Measurements from ENCODE around the gene PRG3. TPM values are rescaled to one million over a fixed set of nuclear protein-coding genes. Genes with fewer than 3 reads are reported as not detected.

PRG3 gene
- total RNA-seq, 1 donor from 2014 or later, result not detected

- intact Hi-C loops (cut with DNase I), result no loop called here
- no peak for DNase-seq (ENCODE audit: missing footprints)
- peak; percentile 16 for ATAC-seq
Observed at GRCh38 chr11:57394203-57394965, 13.4 kb upstream of the PRG3 start.

- no peak for ATAC-seq
- intact Hi-C loops (cut with DNase I), result no loop called here
- DNase-seq (ENCODE audit: missing footprints), result no peak
Observed at GRCh38 chr11:57392763-57393105, 11.8 kb upstream of the PRG3 start.

GRCh38 chr11:57392066-57392762 is 11.3 kb upstream of the PRG3 start:
- ATAC-seq, result no peak
- intact Hi-C loops (cut with DNase I), result no loop called here

GRCh38 chr11:57391539-57391938 is 10.6 kb upstream of the PRG3 start:
- intact Hi-C loops (cut with DNase I), result no loop called here

More at GRCh38 chr11:57392066-57392762, 11.3 kb upstream of the PRG3 start:
- DNase-seq (ENCODE audit: missing footprints), result no peak

GRCh38 chr11:57391111-57391510 is 10.2 kb upstream of the PRG3 start:
- intact Hi-C loops (cut with DNase I), result no loop called here
- DNase-seq (ENCODE audit: missing footprints), result no peak
- ATAC-seq, result no peak

More at GRCh38 chr11:57391539-57391938, 10.6 kb upstream of the PRG3 start:
- no peak for DNase-seq (ENCODE audit: missing footprints)
- no peak for ATAC-seq

GRCh38 chr11:57390535-57390934 is 9.6 kb upstream of the PRG3 start, which contains the start of gene PRG2:
Gene PRG2, minus strand, starts transcription at chr11:57390650. Its CDS starts 706 bp downstream, at chr11:57389944.
- no peak for DNase-seq (ENCODE audit: missing footprints)
- intact Hi-C loops (cut with DNase I), result no loop called here
- no peak for ATAC-seq

GRCh38 chr11:57387289-57388030 is 6.5 kb upstream of the PRG3 start:
- intact Hi-C loops (cut with DNase I), result no loop called here
- DNase-seq (ENCODE audit: missing footprints), result no peak
- peak; percentile 61 for ATAC-seq

- ATAC-seq (no peak), DNase-seq (ENCODE audit: missing footprints) (no peak)
- intact Hi-C loops (cut with DNase I), result no loop called here
Observed at GRCh38 chr11:57386178-57386940, 5.4 kb upstream of the PRG3 start.

GRCh38 chr11:57379732-57380131 is 1.2 kb downstream of the PRG3 start:
- intact Hi-C loops (cut with DNase I), result no loop called here
- DNase-seq (ENCODE audit: missing footprints) (no peak), ATAC-seq (no peak)

- intact Hi-C loops (cut with DNase I), result no loop called here
- no peak for ATAC-seq
- no peak for DNase-seq (ENCODE audit: missing footprints)
Observed at GRCh38 chr11:57378186-57378585, 2.8 kb downstream of the PRG3 start.

GRCh38 chr11:57377107-57377506 is 3.8 kb downstream of the PRG3 start:
- DNase-seq (ENCODE audit: missing footprints) (no peak), ATAC-seq (no peak)
- intact Hi-C loops (cut with DNase I), result no loop called here

GRCh38 chr11:57376095-57377090 is 4.6 kb downstream of the PRG3 start:
- intact Hi-C loops (cut with DNase I), result no loop called here
- ATAC-seq (no peak), DNase-seq (ENCODE audit: missing footprints) (no peak)

GRCh38 chr11:57375490-57375889 is 5.5 kb downstream of the PRG3 start:
- DNase-seq (ENCODE audit: missing footprints) (no peak), ATAC-seq (no peak)
- intact Hi-C loops (cut with DNase I), result no loop called here

- no peak for DNase-seq (ENCODE audit: missing footprints)
- ATAC-seq, result no peak
- intact Hi-C loops (cut with DNase I), result no loop called here
Observed at GRCh38 chr11:57374966-57375365, 6.0 kb downstream of the PRG3 start.

GRCh38 chr11:57373146-57373545 is 7.8 kb downstream of the PRG3 start:
- intact Hi-C loops (cut with DNase I), result no loop called here
- ATAC-seq (no peak), DNase-seq (ENCODE audit: missing footprints) (no peak)

GRCh38 chr11:57370941-57371340 is 10.0 kb downstream of the PRG3 start:
- ATAC-seq (no peak), DNase-seq (ENCODE audit: missing footprints) (no peak)
- intact Hi-C loops (cut with DNase I), result no loop called here

- DNase-seq (ENCODE audit: missing footprints) (no peak), ATAC-seq (no peak)
- intact Hi-C loops (cut with DNase I), result no loop called here
Observed at GRCh38 chr11:57370251-57370650, 10.7 kb downstream of the PRG3 start.

- intact Hi-C loops (cut with DNase I), result no loop called here
- no peak for ATAC-seq
- no peak for DNase-seq (ENCODE audit: missing footprints)
Observed at GRCh38 chr11:57368845-57369232, 12.1 kb downstream of the PRG3 start.
